Measurements from ENCODE around the gene DDX24.

- TF ChIP-seq MLX (CRISPR knock-in tag; IDR thresholded peaks at IDR 0.05) (no peak), CREB1 (CRISPR knock-in tag; IDR thresholded peaks at IDR 0.05) (no peak), CTCF (IDR thresholded peaks at IDR 0.05) (no peak), MAX (CRISPR knock-in tag; IDR thresholded peaks at IDR 0.05) (no peak), GRHL2 (CRISPR knock-in tag; IDR thresholded peaks at IDR 0.05; ENCODE audit: insufficient replicate concordance, severe bottlenecking) (no peak), NFYB (CRISPR knock-in tag; conservative IDR thresholded peaks at IDR 0.05; ENCODE audit: low read depth) (no peak), IRF2 (CRISPR knock-in tag; IDR thresholded peaks at IDR 0.05; ENCODE audit: borderline replicate concordance, low read depth) (no peak), CREM (CRISPR knock-in tag; IDR thresholded peaks at IDR 0.05) (no peak)
Observed at GRCh38 chr14:94052199-94052598, 28.8 kb downstream of the DDX24 start.

Data from WTC11 (cell line).